Osteocyte (in vitro differentiated cells): Measurements from ENCODE around the gene FAM221B. TPM values are rescaled to one million over a fixed set of nuclear protein-coding genes. Genes with fewer than 3 reads are reported as not detected.
A peak's percentile ranks its signal among the peaks of the same experiment; 100 is the strongest.

Experiments used
- DNase-seq: peaks from one replicate; pipeline ENCODE4 v3.0.0; 2021; ENCODE audit warnings: mixed read lengths; ENCODE audit not compliant: unreplicated experiment; ENCODE audit errors: extremely low spot score
- H3K27ac Mint-ChIP-seq: one replicate; pipeline ENCODE4 v1.8.0; 2021; ENCODE audit warnings: mild to moderate bottlenecking, mixed read lengths; ENCODE audit not compliant: unreplicated experiment
- H3K27me3 Mint-ChIP-seq: one replicate; pipeline ENCODE4 v1.8.0; 2021; ENCODE audit warnings: mixed read lengths; ENCODE audit not compliant: unreplicated experiment
- H3K36me3 Mint-ChIP-seq: one replicate; pipeline ENCODE4 v1.8.0; 2021; ENCODE audit warnings: mixed read lengths; ENCODE audit not compliant: unreplicated experiment
- H3K4me1 Mint-ChIP-seq: one replicate; pipeline ENCODE4 v1.8.0; 2021; ENCODE audit warnings: mixed read lengths; ENCODE audit not compliant: unreplicated experiment
- H3K4me3 Mint-ChIP-seq: one replicate; pipeline ENCODE4 v1.8.0; 2021; ENCODE audit warnings: mild to moderate bottlenecking, moderate library complexity, mixed read lengths; ENCODE audit not compliant: unreplicated experiment
- H3K9me3 Mint-ChIP-seq: one replicate; pipeline ENCODE4 v1.8.0; 2021; ENCODE audit warnings: mixed read lengths; ENCODE audit not compliant: unreplicated experiment
- total RNA-seq: library from RNA; stranded (reverse); gene quantifications from 2 replicates; pipeline ENCODE4 v1.2.1, GENCODE V29; 2021
- TF ChIP-seq, protein P1 (sequence below): fragments of 200-600 bp; sonication (generic); IDR thresholded peaks from 2 replicates; pipeline ENCODE4 v1.5.0; 2021; ENCODE audit warnings: antibody characterized with exemption, mild to moderate bottlenecking, moderate library complexity

Gene FAM221B
- total RNA-seq, 1 donor from 2014 or later = not detected

DNA sequence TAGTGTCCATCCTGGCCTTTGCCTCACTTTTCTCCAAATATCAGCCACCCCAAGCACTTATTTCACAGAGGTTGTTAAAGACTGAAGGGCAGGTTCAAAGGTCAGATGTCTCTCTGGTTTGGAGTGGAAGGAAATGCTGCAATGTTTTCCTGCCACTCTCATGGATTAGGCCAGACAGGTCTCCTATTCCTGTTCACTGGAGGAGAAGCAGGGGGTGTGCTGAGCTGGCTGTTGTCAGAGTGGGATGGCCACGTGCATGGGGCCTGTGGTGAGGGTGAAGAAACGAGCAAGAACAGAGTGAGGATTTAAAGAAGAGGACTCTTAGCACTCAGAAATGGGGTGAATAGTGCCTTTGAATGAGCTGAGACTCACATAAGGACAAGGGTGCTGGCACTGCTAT, 7.2 kb upstream of the FAM221B start:
- H3K36me3 Mint-ChIP-seq = peaks cover 8% of the 10 kb centered on the region
- H3K27ac Mint-ChIP-seq = no peak overlapping the region
- TF ChIP-seq, protein P1, sequence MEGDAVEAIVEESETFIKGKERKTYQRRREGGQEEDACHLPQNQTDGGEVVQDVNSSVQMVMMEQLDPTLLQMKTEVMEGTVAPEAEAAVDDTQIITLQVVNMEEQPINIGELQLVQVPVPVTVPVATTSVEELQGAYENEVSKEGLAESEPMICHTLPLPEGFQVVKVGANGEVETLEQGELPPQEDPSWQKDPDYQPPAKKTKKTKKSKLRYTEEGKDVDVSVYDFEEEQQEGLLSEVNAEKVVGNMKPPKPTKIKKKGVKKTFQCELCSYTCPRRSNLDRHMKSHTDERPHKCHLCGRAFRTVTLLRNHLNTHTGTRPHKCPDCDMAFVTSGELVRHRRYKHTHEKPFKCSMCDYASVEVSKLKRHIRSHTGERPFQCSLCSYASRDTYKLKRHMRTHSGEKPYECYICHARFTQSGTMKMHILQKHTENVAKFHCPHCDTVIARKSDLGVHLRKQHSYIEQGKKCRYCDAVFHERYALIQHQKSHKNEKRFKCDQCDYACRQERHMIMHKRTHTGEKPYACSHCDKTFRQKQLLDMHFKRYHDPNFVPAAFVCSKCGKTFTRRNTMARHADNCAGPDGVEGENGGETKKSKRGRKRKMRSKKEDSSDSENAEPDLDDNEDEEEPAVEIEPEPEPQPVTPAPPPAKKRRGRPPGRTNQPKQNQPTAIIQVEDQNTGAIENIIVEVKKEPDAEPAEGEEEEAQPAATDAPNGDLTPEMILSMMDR = no peak
- H3K27me3 Mint-ChIP-seq = no peaks in the 10 kb centered on the region
- no peak overlapping the region for H3K4me3 Mint-ChIP-seq
- peaks cover 11% of the 10 kb centered on the region for H3K4me1 Mint-ChIP-seq
- H3K9me3 Mint-ChIP-seq = no peaks in the 10 kb centered on the region
- no peak for DNase-seq

DNA sequence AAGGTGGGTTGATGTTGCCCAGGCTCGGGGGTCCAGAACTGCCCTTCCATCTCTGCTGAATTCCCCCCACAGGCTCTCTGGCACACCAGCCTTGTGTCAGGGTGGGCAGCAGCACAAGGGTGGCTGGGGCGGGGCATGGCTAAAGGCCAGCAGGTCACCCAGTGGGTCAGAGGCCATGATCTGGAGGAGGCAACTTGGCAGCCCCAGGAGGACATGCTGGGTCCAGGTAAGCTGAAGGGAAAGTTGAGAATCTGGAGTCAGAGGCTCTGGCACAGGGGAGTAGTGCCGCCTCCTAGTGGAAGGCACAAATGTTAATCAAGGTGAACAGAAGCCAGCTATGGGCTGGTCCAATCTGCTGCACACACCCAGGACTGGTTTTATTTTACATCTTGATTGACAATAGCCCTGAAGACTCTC, 6.7 kb upstream of the FAM221B start:
- no peaks in the 10 kb centered on the region for H3K27me3 Mint-ChIP-seq
- TF ChIP-seq, protein P1 = peak; percentile 27
- H3K9me3 Mint-ChIP-seq = no peaks in the 10 kb centered on the region
- no peak overlapping the region for H3K27ac Mint-ChIP-seq
- no peak overlapping the region for H3K4me3 Mint-ChIP-seq
- DNase-seq = no peak
- peaks cover 8% of the 10 kb centered on the region for H3K36me3 Mint-ChIP-seq
- peaks cover 15% of the 10 kb centered on the region for H3K4me1 Mint-ChIP-seq

DNA sequence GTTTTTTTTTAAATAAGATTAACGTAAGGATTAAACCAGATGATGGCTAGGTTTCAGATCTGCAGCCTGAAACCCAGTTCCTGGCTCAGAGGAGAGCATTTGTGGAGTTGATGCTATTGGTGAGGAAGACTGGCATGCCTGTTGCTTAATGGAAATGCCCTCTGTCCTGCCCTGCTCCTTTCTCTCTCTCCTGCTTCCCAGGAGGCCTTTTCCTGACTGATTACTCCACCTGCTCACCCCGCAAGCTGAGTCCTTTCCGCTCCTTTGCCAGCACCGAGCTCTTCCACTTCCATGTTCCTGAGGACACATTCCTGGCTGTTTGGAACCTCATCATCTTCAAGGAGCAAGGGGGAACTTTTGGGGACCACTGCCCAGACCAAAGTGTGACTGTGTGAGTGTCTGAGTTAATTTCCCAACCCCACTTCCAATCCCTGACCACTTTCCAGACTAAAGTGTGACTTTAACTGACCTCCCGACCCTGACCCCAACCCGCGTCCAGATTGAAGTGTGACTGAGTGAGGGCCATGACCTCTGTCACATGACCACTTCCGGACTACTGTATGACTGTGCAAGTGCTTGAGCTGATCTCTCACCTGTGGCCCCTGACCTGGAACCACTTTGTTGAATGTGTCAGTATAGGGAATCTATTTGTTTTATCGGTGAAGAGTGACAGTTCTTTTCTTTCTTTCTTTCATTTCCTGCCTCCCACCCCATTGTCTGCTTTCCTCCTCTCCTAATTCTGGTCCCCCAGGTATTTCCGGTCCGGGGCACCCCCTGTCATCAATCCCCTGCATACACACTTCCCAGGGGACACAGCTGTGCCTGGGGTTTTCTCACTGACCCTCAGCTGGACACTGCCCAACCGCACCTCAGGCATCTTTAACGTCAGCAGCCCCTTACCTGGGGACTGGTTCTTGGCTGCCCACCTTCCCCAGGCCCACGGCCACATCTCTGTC, 6.0 kb upstream of the FAM221B start:
- no peaks in the 10 kb centered on the region for H3K9me3 Mint-ChIP-seq

DNA sequence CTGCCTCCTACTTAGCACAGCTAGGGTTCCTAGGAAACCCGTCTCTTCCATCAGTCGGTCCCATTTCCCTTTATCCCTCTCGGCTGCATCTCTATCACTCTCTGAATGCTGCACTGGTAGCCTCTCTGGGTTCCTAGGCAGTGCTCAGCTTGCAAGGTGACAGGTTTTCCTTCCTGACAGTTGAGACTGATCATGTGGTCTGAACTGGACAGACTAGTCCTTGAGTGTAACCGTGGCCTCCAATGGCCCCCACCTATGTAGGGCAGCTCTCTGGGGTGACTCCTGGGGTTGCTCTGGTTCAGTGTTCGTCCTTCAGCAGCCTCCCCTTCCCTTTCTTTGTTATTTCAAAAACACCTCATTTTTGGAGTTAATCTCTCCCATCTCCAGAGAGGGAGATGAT, 4.3 kb upstream of the FAM221B start:
- Mint-ChIP-seq H3K4me1 (peaks cover 31% of the 10 kb centered on the region), H3K4me3 (no peak overlapping the region), H3K9me3 (no peaks in the 10 kb centered on the region), H3K27ac (no peak overlapping the region), H3K27me3 (no peaks in the 10 kb centered on the region), H3K36me3 (peaks cover 6% of the 10 kb centered on the region)
- DNase-seq = no peak
- TF ChIP-seq, protein P1 = no peak

More for the DNA sequence above, 6.0 kb upstream of the FAM221B start:
- TF ChIP-seq, protein P1 = no peak
- Mint-ChIP-seq H3K4me3 (no peak overlapping the region), H3K27me3 (no peaks in the 10 kb centered on the region), H3K4me1 (peaks cover 22% of the 10 kb centered on the region), H3K36me3 (peaks cover 6% of the 10 kb centered on the region), H3K27ac (no peak overlapping the region)
- no peak for DNase-seq

DNA sequence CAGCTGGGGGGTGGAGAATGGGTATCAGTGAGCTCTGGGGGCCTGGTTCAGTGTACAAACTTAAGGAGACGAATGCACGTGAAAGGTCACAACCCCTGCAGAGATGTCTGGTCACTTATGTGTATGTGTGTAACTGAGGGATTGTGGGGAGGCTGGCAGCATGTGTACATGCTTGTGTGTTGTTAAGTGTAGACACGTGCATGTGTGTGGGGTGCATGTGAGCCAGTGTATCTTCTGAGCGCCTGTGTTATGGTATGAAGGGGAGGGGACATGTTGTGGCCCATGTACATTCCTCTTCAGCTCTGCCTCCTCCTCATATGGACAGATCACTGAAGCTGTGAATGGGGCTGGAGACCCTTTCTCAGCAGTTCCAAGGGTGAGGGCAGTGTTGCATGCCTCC, 2.5 kb upstream of the FAM221B start:
- TF ChIP-seq, protein P1 = no peak
- peaks cover 4% of the 10 kb centered on the region for H3K36me3 Mint-ChIP-seq
- H3K9me3 Mint-ChIP-seq = no peaks in the 10 kb centered on the region
- H3K4me1 Mint-ChIP-seq = peaks cover 35% of the 10 kb centered on the region
- H3K27me3 Mint-ChIP-seq = no peaks in the 10 kb centered on the region
- no peak overlapping the region for H3K27ac Mint-ChIP-seq
- DNase-seq = no peak
- peak overlapping the region; percentile 12 for H3K4me3 Mint-ChIP-seq
